Testis (tissue), 3 donors: Measurements from ENCODE around the gene KIF26B. TPM values are rescaled to one million over a fixed set of nuclear protein-coding genes. Genes with fewer than 3 reads are reported as not detected.

Experiments used
- DNase-seq: peaks from one replicate; pipeline ENCODE4 v3.0.0-alpha.2; 2019
- H3K27ac ChIP-seq, 2 donors: fragments of 200-600 bp; sonication (generic); one replicate each; pipeline ENCODE4 v1.5.1; 2019
- H3K27me3 ChIP-seq: fragments of 200-600 bp; sonication (generic); one replicate; pipeline ENCODE4 v1.5.1; 2019
- H3K36me3 ChIP-seq: fragments of 200-600 bp; sonication (generic); one replicate; pipeline ENCODE4 v1.5.1; 2017; ENCODE audit warnings: low read depth; ENCODE audit errors: missing control alignments
- H3K4me1 ChIP-seq: fragments of 200-600 bp; sonication (generic); one replicate; pipeline ENCODE4 v1.5.1; 2019
- H3K4me3 ChIP-seq, 2 donors: fragments of 200-600 bp; sonication (generic); one replicate each; pipeline ENCODE4 v1.5.1; 2017 to 2019
- H3K9me3 ChIP-seq: fragments of 200-600 bp; sonication (generic); one replicate; pipeline ENCODE4 v1.5.1; 2017
- POLR2A ChIP-seq: fragments of 450-650 bp; IDR thresholded peaks from one replicate; pipeline ENCODE4 v1.6.1; 2017; ENCODE audit warnings: antibody characterized with exemption, mild to moderate bottlenecking, moderate library complexity
- WGBS, 2 donors: methylation state at CpG; one replicate each; pipeline ENCODE4 v1.1.5; 2018; 5-methylcytosine and 5-hydroxymethylcytosine counted together
- intact Hi-C: fragments of 100-400 bp; cut with DNase I; formaldehyde crosslinking; loops from one replicate; pipeline ENCODE4 v1.15.1; 2023; ENCODE audit warnings: low total_unique reads
- polyA plus RNA-seq: library from polyadenylated mRNA; stranded (reverse); fragments of 350-450 nt; fragmentation: Illumina TruSeq; extraction: RNeasy Lipid Tissue Mini Kit (QIAGEN cat#74804); gene quantifications from one replicate; pipeline ENCODE4 v1.2.3, GENCODE V29; 2014; ENCODE audit warnings: low read depth, low replicate concordance; ENCODE audit not compliant: insufficient read depth
- total RNA-seq, 2 donors: library from RNA; depleted of rRNA; stranded (reverse); fragments of >200 nt; gene quantifications; one replicate each; pipeline ENCODE4 v1.2.3, GENCODE V29; 2016
- TF ChIP-seq, protein P1 (sequence below), 3 experiments: fragments of 450-650 bp in 2 of 3; fragments of 200-600 bp in 1 of 3; sonication (generic) in 1 of 3; IDR thresholded peaks; one replicate each; pipeline ENCODE4 v1.5.1; 2016 to 2019; ENCODE audit warnings: antibody characterized with exemption in 3 of 3, mild to moderate bottlenecking in 2 of 3, moderate library complexity in 1 of 3

KIF26B gene
- total and polyA plus RNA-seq, 3 donors from 2014 or later = 3.0 to 4.8 (median 3.1) TPM

DNA sequence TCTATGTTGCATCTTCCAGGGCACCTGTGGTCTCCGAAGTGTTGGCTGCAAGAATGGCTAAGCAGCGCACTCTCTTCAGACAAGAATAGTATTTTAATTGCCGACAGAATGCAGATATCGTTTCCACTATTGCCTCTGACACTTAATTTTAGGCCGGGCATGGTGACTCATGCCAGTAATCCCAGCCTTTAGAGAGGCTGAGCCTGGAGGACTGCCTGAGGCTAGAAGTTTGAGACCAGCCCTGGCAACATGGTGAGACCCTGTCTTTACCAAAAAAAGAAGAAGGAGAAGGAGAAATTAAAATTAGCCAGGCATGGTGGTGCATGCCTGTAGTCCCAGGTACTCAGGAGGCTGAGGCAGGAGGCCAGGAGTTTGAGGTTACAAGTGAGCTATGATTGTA, 306.9 kb downstream of the KIF26B start:
- TF ChIP-seq, protein P1, sequence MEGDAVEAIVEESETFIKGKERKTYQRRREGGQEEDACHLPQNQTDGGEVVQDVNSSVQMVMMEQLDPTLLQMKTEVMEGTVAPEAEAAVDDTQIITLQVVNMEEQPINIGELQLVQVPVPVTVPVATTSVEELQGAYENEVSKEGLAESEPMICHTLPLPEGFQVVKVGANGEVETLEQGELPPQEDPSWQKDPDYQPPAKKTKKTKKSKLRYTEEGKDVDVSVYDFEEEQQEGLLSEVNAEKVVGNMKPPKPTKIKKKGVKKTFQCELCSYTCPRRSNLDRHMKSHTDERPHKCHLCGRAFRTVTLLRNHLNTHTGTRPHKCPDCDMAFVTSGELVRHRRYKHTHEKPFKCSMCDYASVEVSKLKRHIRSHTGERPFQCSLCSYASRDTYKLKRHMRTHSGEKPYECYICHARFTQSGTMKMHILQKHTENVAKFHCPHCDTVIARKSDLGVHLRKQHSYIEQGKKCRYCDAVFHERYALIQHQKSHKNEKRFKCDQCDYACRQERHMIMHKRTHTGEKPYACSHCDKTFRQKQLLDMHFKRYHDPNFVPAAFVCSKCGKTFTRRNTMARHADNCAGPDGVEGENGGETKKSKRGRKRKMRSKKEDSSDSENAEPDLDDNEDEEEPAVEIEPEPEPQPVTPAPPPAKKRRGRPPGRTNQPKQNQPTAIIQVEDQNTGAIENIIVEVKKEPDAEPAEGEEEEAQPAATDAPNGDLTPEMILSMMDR (IDR thresholded peaks at IDR 0.05) = no peak
- TF ChIP-seq POLR2A = no peak
- no peak overlapping the region for H3K27ac ChIP-seq
- no peak overlapping the region for H3K4me3 ChIP-seq
- H3K4me1 ChIP-seq = no peaks in the 10 kb centered on the region
- H3K27me3 ChIP-seq = no peaks in the 10 kb centered on the region
- 93 to 100% methylated on average over 4 to 5 of the region's 5 CpGs for WGBS, 2 donors
- H3K9me3 ChIP-seq = no peaks in the 10 kb centered on the region
- no peaks in the 10 kb centered on the region for H3K36me3 ChIP-seq
- intact Hi-C loops = no loop called here
- no peak for DNase-seq

DNA sequence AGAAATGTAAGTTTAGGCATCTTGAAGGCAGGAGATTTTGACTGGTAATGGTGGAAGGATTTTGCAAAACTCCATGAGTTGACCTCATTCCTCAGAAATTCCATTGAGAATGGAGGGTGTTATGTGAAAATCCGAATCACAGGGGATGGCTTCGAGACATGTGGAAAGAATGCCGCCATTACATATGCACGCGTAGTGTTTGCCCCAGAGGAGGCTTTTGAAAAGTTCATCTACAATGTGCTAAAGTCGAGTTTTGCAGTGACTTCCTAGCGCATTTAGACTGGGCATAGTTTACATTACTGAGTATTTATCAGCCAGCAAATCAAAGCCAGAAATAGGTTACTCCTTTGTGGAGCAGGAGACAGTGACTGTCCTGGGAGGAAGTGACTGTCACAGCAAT, 307.4 kb downstream of the KIF26B start:
- H3K4me1 ChIP-seq = no peaks in the 10 kb centered on the region
- H3K27ac ChIP-seq = no peak overlapping the region
- H3K36me3 ChIP-seq = no peaks in the 10 kb centered on the region
- H3K9me3 ChIP-seq = no peaks in the 10 kb centered on the region
- intact Hi-C loops = no loop called here
- TF ChIP-seq POLR2A = no peak
- TF ChIP-seq, protein P1 (IDR thresholded peaks at IDR 0.05) = no peak
- WGBS, 2 donors = 78 to 81% methylated on average over 7 of the region's 7 CpGs
- no peaks in the 10 kb centered on the region for H3K27me3 ChIP-seq
- DNase-seq = no peak
- H3K4me3 ChIP-seq = no peak overlapping the region

DNA sequence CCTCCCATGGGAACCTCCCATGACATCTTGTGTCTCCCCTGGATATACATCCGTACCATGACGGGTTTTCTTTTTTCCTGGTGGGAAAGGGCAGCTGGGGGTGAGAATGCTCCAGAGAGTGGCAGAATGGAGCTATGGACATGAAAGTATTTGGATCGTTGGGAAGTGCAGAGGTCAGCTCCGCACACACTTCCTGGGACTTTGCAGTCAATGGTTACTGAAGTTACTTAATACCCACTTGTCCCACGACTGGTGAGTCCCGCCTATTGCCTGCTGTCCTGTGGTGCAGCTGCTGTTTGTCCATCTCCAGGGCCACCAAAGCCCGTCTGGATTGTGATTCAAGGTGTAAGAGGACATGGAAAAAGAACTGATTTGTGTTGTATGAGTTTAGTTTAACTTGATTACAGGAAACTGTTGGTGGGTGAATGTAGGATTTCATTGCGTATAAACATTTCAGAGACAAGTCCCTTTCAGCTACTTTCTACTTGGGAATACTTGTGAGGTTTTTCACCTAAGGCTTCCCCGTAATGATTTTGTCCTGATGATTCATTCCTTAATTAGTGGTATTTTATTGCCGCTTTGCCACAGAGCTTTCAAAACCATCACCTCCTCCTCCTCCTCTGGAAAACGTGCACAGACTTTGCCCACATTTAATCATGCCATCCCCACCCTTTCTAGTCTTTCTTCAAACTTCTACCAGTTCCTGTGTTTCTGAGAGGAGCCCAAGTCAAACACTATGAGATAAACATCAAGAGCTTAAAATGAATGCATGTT, 308.8 kb downstream of the KIF26B start:
- Histone ChIP-seq H3K27me3 (no peaks in the 10 kb centered on the region), H3K4me1 (no peaks in the 10 kb centered on the region), H3K4me3 (no peak overlapping the region), H3K9me3 (no peaks in the 10 kb centered on the region), H3K36me3 (no peaks in the 10 kb centered on the region), H3K27ac (no peak overlapping the region)
- TF ChIP-seq, protein P1 (IDR thresholded peaks at IDR 0.05) = no peak
- no peak for TF ChIP-seq POLR2A
- 75 to 86% methylated on average over 11 of the region's 11 CpGs for WGBS, 2 donors
- no peak for DNase-seq
- intact Hi-C loops = no loop called here

DNA sequence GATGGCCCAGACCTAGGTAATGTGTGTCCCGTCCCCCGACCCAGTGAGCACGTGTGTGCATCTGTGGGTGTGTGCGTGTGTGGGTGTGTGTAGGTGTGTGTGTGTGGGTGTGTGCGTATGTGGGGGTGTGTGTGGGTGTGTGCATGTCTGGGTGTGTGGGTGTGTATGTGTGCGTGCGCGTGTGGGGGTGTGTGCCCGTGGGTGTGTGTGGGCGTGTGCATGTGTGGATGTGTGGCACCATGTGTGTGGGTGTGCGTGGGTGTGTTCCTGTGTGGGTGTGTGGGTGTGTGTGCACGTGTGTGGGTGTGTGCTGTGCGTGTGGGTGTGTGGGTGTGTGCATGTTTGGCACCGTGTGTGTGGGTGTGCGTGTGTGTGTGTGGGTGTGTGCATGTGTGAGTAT, 309.5 kb downstream of the KIF26B start:
- DNase-seq = no peak
- no peak overlapping the region for H3K4me3 ChIP-seq

More for the DNA sequence above, 309.5 kb downstream of the KIF26B start:
- Histone ChIP-seq H3K36me3 (no peaks in the 10 kb centered on the region), H3K27ac (no peak overlapping the region), H3K9me3 (no peaks in the 10 kb centered on the region), H3K27me3 (no peaks in the 10 kb centered on the region), H3K4me1 (no peaks in the 10 kb centered on the region)
- no peak for TF ChIP-seq POLR2A
- TF ChIP-seq, protein P1 (IDR thresholded peaks at IDR 0.05) = no peak
- WGBS, 2 donors = 76 to 81% methylated on average over 10 to 15 of the region's 15 CpGs
- intact Hi-C loops = no loop called here
